Prostate gland (tissue), 2 donors: Measurements from ENCODE around the gene CARS1. TPM values are rescaled to one million over a fixed set of nuclear protein-coding genes. Genes with fewer than 3 reads are reported as not detected.
A peak's percentile ranks its signal among the peaks of the same experiment; 100 is the strongest.

Source experiments
- DNase-seq: peaks from one replicate; pipeline ENCODE4 v3.0.0-alpha.2; 2019; ENCODE audit warnings: low spot score
- H3K27ac ChIP-seq, 2 donors: fragments of 200-600 bp; sonication (generic); 2 replicates each; pipeline ENCODE4 v1.5.1; 2017 to 2019
- H3K27me3 ChIP-seq: fragments of 200-600 bp; sonication (generic); replicated peaks from 2 replicates; pipeline ENCODE4 v1.5.1; 2019; ENCODE audit not compliant: insufficient read depth
- H3K36me3 ChIP-seq, 2 donors: fragments of 200-600 bp; sonication (generic); 1 replicate in 1 of 2; 2 replicates in 1 of 2; pipeline versions ENCODE4 v1.5.1 to v1.8.1; 2017 to 2019
- H3K4me1 ChIP-seq: fragments of 200-600 bp; sonication (generic); replicated peaks from 2 replicates; pipeline ENCODE4 v1.5.1; 2019
- H3K4me3 ChIP-seq, 2 donors: fragments of 200-600 bp; sonication (generic); 2 replicates each; pipeline ENCODE4 v1.5.1; 2017 to 2019
- H3K9me3 ChIP-seq: fragments of 200-600 bp; sonication (generic); 2 replicates; pipeline ENCODE4 v1.5.1; 2017
- CTCF ChIP-seq, 4 experiments: fragments of 200-600 bp in 2 of 4; fragments of 450-650 bp in 2 of 4; sonication (generic) in 2 of 4; IDR thresholded peaks; 1 replicate in 3 of 4; 2 replicates in 1 of 4; pipeline ENCODE4 v1.5.1; 2016 to 2019; ENCODE audit warnings: antibody characterized with exemption in 4 of 4, mild to moderate bottlenecking in 2 of 4, moderate library complexity in 2 of 4
- POLR2A ChIP-seq: fragments of 450-650 bp; IDR thresholded peaks from one replicate; pipeline ENCODE4 v1.6.1; 2016; ENCODE audit warnings: antibody characterized with exemption, mild to moderate bottlenecking
- POLR2AphosphoS5 ChIP-seq: sonication (generic); formaldehyde crosslinking; IDR thresholded peaks from one replicate; pipeline ENCODE4 v1.6.1; 2017; ENCODE audit warnings: antibody characterized with exemption
- WGBS: methylation state at CpG from one replicate; pipeline ENCODE4 v1.1.5; 2018; 5-methylcytosine and 5-hydroxymethylcytosine counted together
- intact Hi-C: fragments of 100-400 bp; cut with DNase I; formaldehyde crosslinking; loops from one replicate; pipeline ENCODE4 v1.14.2; 2022
- total RNA-seq, 2 donors: library from RNA; depleted of rRNA; stranded (reverse); fragments of >200 nt; gene quantifications; one replicate each; pipeline ENCODE4 v1.1.0, GENCODE V29; 2016

The CARS1 gene
- total RNA-seq, 2 donors from 2014 or later: 25.6 to 28.9 TPM

DNA sequence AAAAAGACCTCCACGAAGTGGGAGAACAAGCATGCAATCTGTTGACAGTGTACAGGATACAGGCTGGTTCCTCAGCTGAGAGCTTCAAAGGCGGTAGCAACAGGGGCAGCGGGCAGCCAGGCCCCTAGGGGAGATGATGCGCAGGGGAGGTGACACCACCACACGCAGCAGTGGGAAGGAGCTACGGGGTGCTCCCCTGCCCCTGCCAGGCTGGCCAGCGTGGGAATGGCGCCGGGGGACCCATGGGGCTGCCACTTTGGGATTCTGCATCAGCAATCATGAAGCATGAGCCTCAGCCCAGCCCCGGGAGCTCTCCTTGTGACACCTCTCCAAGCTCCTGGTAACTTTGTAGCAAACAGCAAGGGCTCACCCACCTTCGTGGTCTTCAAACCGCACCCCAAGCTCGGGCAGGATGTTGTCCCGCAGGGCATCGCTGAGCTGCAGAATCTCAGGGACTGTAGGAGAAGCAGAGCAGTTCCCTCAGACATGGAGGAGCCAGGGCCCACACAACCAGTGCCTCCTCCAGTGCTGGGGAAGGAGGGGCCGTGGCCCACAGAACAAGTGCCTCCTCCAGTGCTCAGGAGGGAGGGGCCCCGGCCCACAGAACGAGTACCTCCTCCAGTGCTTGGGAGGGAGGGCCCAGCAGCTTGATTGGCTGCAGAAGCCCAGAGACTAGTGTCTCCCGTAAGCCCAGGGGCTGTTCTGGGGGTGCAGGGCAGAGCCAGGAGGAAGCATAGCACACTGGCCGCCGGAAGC, 50.5 kb downstream of the CARS1 start:
- Histone ChIP-seq H3K9me3 (no peaks in the 10 kb centered on the region), H3K27me3 (no peaks in the 10 kb centered on the region), H3K27ac (no peak overlapping the region), H3K4me3 (no peak overlapping the region), H3K36me3 (peaks cover 0 to 8% of the 10 kb centered on the region in 2 donors), H3K4me1 (peaks cover 6% of the 10 kb centered on the region)
- no peak for DNase-seq
- intact Hi-C loops: no loop called here
- no peak for TF ChIP-seq CTCF (IDR thresholded peaks at IDR 0.05)
- no peak for TF ChIP-seq POLR2A
- TF ChIP-seq POLR2AphosphoS5: no peak
- WGBS: 74% methylated on average over 21 of the region's 21 CpGs

- intact Hi-C loops: no loop called here
- no peak overlapping the region for H3K4me3 ChIP-seq
- DNase-seq: no peak
- TF ChIP-seq POLR2AphosphoS5: no peak
- no peak for TF ChIP-seq POLR2A
- no peak for TF ChIP-seq CTCF (IDR thresholded peaks at IDR 0.05)
- H3K27me3 ChIP-seq: no peaks in the 10 kb centered on the region
- H3K27ac ChIP-seq: no peak overlapping the region
- no peaks in the 10 kb centered on the region for H3K9me3 ChIP-seq
- 96% methylated on average over 10 of the region's 10 CpGs for WGBS
- no peaks in the 10 kb centered on the region for H3K36me3 ChIP-seq
- peaks cover 22% of the 10 kb centered on the region for H3K4me1 ChIP-seq
These were observed 52.7 kb downstream of the CARS1 start for GRCh38 chr11:3004481-3004880.

GRCh38 chr11:3003396-3004231, 53.6 kb downstream of the CARS1 start:
- Histone ChIP-seq H3K36me3 (no peaks in the 10 kb centered on the region), H3K9me3 (no peaks in the 10 kb centered on the region), H3K27ac (peak overlapping the region; percentile 59 to 85), H3K4me3 (no peak overlapping the region), H3K4me1 (peaks cover 22% of the 10 kb centered on the region), H3K27me3 (no peaks in the 10 kb centered on the region)
- intact Hi-C loops: no loop called here
- no peak for TF ChIP-seq CTCF (IDR thresholded peaks at IDR 0.05)
- peak; percentile 48 for TF ChIP-seq POLR2A
- peak; percentile 23 for TF ChIP-seq POLR2AphosphoS5
- DNase-seq: peak; percentile 17
- WGBS: 69% methylated on average over 12 of the region's 12 CpGs

GRCh38 chr11:3002871-3003270, 54.4 kb downstream of the CARS1 start:
- intact Hi-C loops: no loop called here
- H3K36me3 ChIP-seq: no peaks in the 10 kb centered on the region
- H3K27me3 ChIP-seq: no peaks in the 10 kb centered on the region
- no peak overlapping the region for H3K4me3 ChIP-seq
- TF ChIP-seq POLR2AphosphoS5: no peak
- TF ChIP-seq CTCF (IDR thresholded peaks at IDR 0.05): no peak
- no peak for TF ChIP-seq POLR2A
- DNase-seq: no peak
- WGBS: 71% methylated on average over 8 of the region's 8 CpGs
- H3K9me3 ChIP-seq: no peaks in the 10 kb centered on the region
- H3K27ac ChIP-seq: peak overlapping the region in 1 of 2 donors; percentile 85
- peaks cover 22% of the 10 kb centered on the region for H3K4me1 ChIP-seq
